GM12892 (cell line): ENCODE data around the gene PLEKHA6.

Experiments used
- DNase-seq: peaks from one replicate; pipeline ENCODE4 v3.0.0; 2011; ENCODE audit not compliant: insufficient read length
- FAIRE-seq: peaks from 2 replicates; lab custom pipeline; 2011; peaks lifted over from hg19 to GRCh38; lab: Jason Lieb, UNC
- POLR2A ChIP-seq: IDR thresholded peaks from 2 replicates; pipeline ENCODE4 v1.6.1; 2011; ENCODE audit warnings: low read depth, low read length, control low read depth
- POLR2AphosphoS5 ChIP-seq: IDR thresholded peaks from 2 replicates; pipeline ENCODE4 v1.6.1; 2011; ENCODE audit warnings: low read depth, low read length, control low read depth
- TAF1 ChIP-seq: IDR thresholded peaks from 2 replicates; pipeline ENCODE4 v1.6.1; 2011; ENCODE audit warnings: low read depth, mild to moderate bottlenecking, control low read depth, low read length, borderline replicate concordance

Gene PLEKHA6

DNA sequence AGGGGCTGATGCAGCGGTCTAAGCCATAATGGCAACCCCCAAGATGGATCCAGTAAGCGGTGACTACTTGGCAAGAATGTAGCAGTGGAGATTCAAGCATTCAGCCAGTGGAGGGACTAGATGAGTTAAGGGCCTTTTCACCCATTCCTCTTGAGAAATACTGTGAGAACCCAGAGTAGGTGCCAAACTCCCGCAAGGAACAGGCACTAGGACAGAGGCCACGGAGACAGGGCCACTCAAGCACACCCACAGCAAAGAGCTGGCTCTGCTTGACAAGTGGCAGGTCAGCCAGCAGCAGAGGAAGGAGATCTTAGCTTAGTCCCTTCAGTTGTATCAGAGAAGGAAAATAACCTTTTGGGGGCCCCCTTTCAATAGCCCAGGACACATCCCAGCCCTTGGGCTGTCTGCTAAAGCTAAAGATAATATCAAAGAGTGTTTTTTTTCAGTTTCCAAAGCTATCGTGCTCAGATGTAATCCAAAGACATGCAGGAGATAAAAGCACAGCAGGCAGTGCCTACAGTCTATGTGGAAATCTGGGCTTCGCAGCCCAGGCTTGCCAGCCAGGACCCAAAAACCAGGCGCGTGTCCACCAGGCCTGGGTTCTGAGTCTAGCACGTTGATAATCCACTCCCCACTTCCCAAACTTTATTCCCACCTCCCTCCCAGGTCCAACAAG, 83.9 kb downstream of the PLEKHA6 start:
- no peak for FAIRE-seq
- TF ChIP-seq TAF1, result no peak
- no peak for TF ChIP-seq POLR2AphosphoS5
- no peak for TF ChIP-seq POLR2A
- DNase-seq, result no peak

DNA sequence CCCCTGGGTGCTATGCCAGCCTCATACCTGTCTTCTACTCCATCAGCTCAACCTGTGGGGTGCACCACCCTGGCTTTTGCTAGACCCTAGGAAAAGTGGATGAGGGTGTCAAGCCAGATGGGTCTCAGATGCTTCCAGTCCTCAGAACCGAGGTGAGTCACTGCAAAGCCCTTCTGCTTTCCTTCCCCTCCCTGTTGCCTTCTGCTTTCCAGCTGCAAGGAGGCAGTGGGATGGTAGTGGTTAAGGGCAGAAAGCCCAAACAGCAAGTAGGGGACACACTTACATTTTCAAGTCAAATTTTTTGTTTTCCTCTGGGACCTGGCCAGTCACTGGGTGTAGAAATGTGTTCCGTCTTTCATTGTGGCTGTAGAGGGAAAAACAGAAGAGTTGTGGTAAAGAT, 85.3 kb downstream of the PLEKHA6 start:
- DNase-seq (no peak), FAIRE-seq (no peak)

GRCh38 chr1:204272505-204272904, 87.2 kb downstream of the PLEKHA6 start:
- TF ChIP-seq TAF1 (no peak), POLR2AphosphoS5 (no peak), POLR2A (no peak)

More for the DNA sequence above, 85.3 kb downstream of the PLEKHA6 start:
- TF ChIP-seq POLR2A, result no peak

DNA sequence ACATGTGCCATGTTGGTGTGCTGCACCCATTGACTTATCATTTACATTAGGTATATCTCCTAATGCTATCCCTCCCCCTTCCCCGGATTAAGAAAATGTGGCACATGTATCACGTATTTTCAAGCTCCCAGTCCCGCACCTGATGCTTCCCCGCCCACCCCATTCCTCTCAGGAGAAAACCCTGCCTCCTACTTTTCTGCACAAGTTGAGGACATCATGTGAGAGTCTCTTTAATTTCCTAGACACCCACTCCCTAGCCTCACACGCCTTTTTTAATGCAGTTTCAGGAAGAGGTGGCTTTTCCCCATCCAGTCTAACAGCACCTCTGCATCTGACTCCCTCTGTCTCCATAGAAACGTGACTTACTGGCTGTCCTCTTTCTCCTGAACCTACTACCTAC, 87.8 kb downstream of the PLEKHA6 start:
- no peak for TF ChIP-seq TAF1
- DNase-seq (no peak), FAIRE-seq (peak; percentile 42)

More at GRCh38 chr1:204272505-204272904, 87.2 kb downstream of the PLEKHA6 start:
- DNase-seq (no peak), FAIRE-seq (no peak)

- DNase-seq, result no peak
- TF ChIP-seq POLR2AphosphoS5 (no peak), POLR2A (no peak), TAF1 (no peak)
- FAIRE-seq, result no peak
These were observed 91.6 kb downstream of the PLEKHA6 start for GRCh38 chr1:204268101-204268500.

- no peak for FAIRE-seq
- no peak for DNase-seq
- no peak for TF ChIP-seq TAF1
- no peak for TF ChIP-seq POLR2A
- TF ChIP-seq POLR2AphosphoS5, result no peak
These were observed 92.5 kb downstream of the PLEKHA6 start for GRCh38 chr1:204267191-204267601.

- TF ChIP-seq POLR2AphosphoS5, result no peak
- no peak for DNase-seq
- FAIRE-seq, result no peak
These were observed 93.2 kb downstream of the PLEKHA6 start for GRCh38 chr1:204266504-204267034.

DNA sequence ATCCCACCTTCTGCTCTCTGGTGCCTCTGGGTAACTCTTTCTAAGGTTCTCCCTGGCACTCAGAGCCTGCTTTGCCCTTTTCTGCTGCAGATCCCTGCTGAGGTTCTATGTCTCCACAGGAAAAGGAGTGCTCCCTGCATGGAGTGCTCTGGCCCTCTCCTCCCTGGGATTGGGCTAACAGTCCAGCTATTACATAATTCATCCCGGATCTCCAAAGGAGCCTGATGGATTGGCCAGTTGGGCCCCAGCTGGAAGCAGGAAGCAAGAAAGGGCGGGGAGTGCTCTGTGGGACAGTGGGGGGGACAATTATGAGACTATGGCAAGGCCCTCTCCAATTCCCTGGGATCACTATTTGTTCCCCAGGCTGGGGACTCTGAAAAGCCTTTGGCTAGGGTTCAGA, 94.1 kb downstream of the PLEKHA6 start:
- FAIRE-seq (no peak), DNase-seq (no peak)
- TF ChIP-seq TAF1, result no peak
- TF ChIP-seq POLR2A, result no peak
- TF ChIP-seq POLR2AphosphoS5, result no peak

- TF ChIP-seq POLR2AphosphoS5, result no peak
- no peak for TF ChIP-seq POLR2A
- TF ChIP-seq TAF1, result no peak
- FAIRE-seq (no peak), DNase-seq (no peak)
These were observed 94.9 kb downstream of the PLEKHA6 start for GRCh38 chr1:204264805-204265204.

GRCh38 chr1:204263254-204263910, 96.3 kb downstream of the PLEKHA6 start:
- no peak for DNase-seq
- no peak for FAIRE-seq
- TF ChIP-seq POLR2A (no peak), POLR2AphosphoS5 (no peak), TAF1 (no peak)

- FAIRE-seq (no peak), DNase-seq (no peak)
- TF ChIP-seq POLR2A (no peak), POLR2AphosphoS5 (no peak), TAF1 (no peak)
These were observed 97.0 kb downstream of the PLEKHA6 start for GRCh38 chr1:204262506-204263253.
